Loucy (cell line): ENCODE data around the gene TNFSF15.

ENCODE experiments used
- H2AFZ ChIP-seq: fragments of 200-600 bp; sonication (generic); 2 replicates; pipeline ENCODE4 v1.6.0; 2016; ENCODE audit warnings: antibody characterized with exemption, mild to moderate bottlenecking, low read length, moderate library complexity
- H3F3A ChIP-seq: fragments of 200-600 bp; 2 replicates; pipeline ENCODE4 v1.6.0; 2016; ENCODE audit warnings: antibody characterized with exemption, low read depth, mild to moderate bottlenecking
- H3K27me3 ChIP-seq: fragments of 200-600 bp; sonication (generic); 2 replicates; pipeline ENCODE4 v1.6.1; 2014; ENCODE audit warnings: low read length, mild to moderate bottlenecking; ENCODE audit not compliant: insufficient read depth, poor library complexity, severe bottlenecking
- H3K36me3 ChIP-seq: fragments of 200-600 bp; sonication (generic); 2 replicates; pipeline ENCODE4 v1.6.1; 2016; ENCODE audit warnings: low read length; ENCODE audit not compliant: insufficient read depth
- H3K4me1 ChIP-seq: fragments of 200-600 bp; sonication (generic); 2 replicates; pipeline ENCODE4 v1.5.1; 2014; ENCODE audit warnings: low read length, mild to moderate bottlenecking; ENCODE audit not compliant: insufficient read depth, poor library complexity, severe bottlenecking
- H3K4me2 ChIP-seq: fragments of 200-600 bp; sonication (generic); 2 replicates; pipeline ENCODE4 v1.6.0; 2014; ENCODE audit warnings: antibody characterized with exemption, low read length, low read depth, mild to moderate bottlenecking; ENCODE audit not compliant: poor library complexity, severe bottlenecking
- H3K4me3 ChIP-seq: fragments of 200-600 bp; sonication (generic); 2 replicates; pipeline ENCODE4 v1.5.1; 2014; ENCODE audit warnings: low read length, mild to moderate bottlenecking, mixed read lengths; ENCODE audit not compliant: poor library complexity, severe bottlenecking
- H3K79me2 ChIP-seq: fragments of 200-600 bp; sonication (generic); 2 replicates; pipeline ENCODE4 v1.6.1; 2014; ENCODE audit warnings: low read length; ENCODE audit not compliant: insufficient read depth
- H3K9ac ChIP-seq: fragments of 200-600 bp; sonication (generic); 2 replicates; pipeline ENCODE4 v1.6.0; 2014; ENCODE audit warnings: mild to moderate bottlenecking, low read depth, low read length, moderate library complexity; ENCODE audit not compliant: poor library complexity, severe bottlenecking
- H3K9me2 ChIP-seq: fragments of 200-600 bp; sonication (generic); replicated peaks from 2 replicates; pipeline ENCODE4 v1.6.1; 2016; ENCODE audit warnings: low read depth, low read length, mixed read lengths
- H3K9me3 ChIP-seq: fragments of 200-600 bp; sonication (generic); 2 replicates; pipeline ENCODE4 v1.6.1; 2014; ENCODE audit warnings: mild to moderate bottlenecking, antibody characterized with exemption, low read length, low read depth; ENCODE audit not compliant: insufficient read depth
- H4K20me1 ChIP-seq: fragments of 200-600 bp; sonication (generic); 2 replicates; pipeline ENCODE4 v1.6.0; 2014; ENCODE audit warnings: antibody characterized with exemption, low read length, mild to moderate bottlenecking; ENCODE audit not compliant: insufficient read depth, poor library complexity, severe bottlenecking
- CTCF ChIP-seq: fragments of 200-600 bp; sonication (generic); conservative IDR thresholded peaks from 2 replicates; pipeline ENCODE4 v1.5.1; 2014; ENCODE audit warnings: mild to moderate bottlenecking, antibody characterized with exemption, low read length
- EZH2phosphoT487 ChIP-seq: fragments of 200-600 bp; IDR thresholded peaks from 2 replicates; pipeline ENCODE4 v1.6.1; 2018; ENCODE audit warnings: antibody characterized with exemption, mild to moderate bottlenecking, moderate library complexity, borderline replicate concordance

TNFSF15 gene

GRCh38 chr9:114787214-114787613 lies 18.6 kb downstream of the TNFSF15 start:
- Histone ChIP-seq H3K9me2 (no peaks in the 10 kb centered on the region), H3K9ac (no peak overlapping the region), H3K79me2 (no peaks in the 10 kb centered on the region), H3K4me3 (no peak overlapping the region), H3K4me2 (no peak overlapping the region), H4K20me1 (no peaks in the 10 kb centered on the region), H3K27me3 (no peaks in the 10 kb centered on the region), H3K4me1 (no peaks in the 10 kb centered on the region), H3F3A (no peaks in the 10 kb centered on the region), H3K36me3 (no peaks in the 10 kb centered on the region), H3K9me3 (no peaks in the 10 kb centered on the region), H2AFZ (no peak overlapping the region)
- no peak for TF ChIP-seq EZH2phosphoT487
- TF ChIP-seq CTCF = no peak

- Histone ChIP-seq H3K79me2 (no peaks in the 10 kb centered on the region), H3K9me3 (no peaks in the 10 kb centered on the region), H3K4me3 (no peak overlapping the region), H3F3A (no peaks in the 10 kb centered on the region), H4K20me1 (no peaks in the 10 kb centered on the region), H2AFZ (no peak overlapping the region), H3K4me1 (no peaks in the 10 kb centered on the region), H3K9me2 (no peaks in the 10 kb centered on the region), H3K36me3 (no peaks in the 10 kb centered on the region), H3K4me2 (no peak overlapping the region), H3K9ac (no peak overlapping the region), H3K27me3 (no peaks in the 10 kb centered on the region)
- no peak for TF ChIP-seq CTCF
- TF ChIP-seq EZH2phosphoT487 = no peak
Measured at GRCh38 chr9:114785866-114786650, 19.8 kb downstream of the TNFSF15 start.

- Histone ChIP-seq H3K4me3 (no peak overlapping the region), H3K9ac (no peak overlapping the region), H2AFZ (no peak overlapping the region), H3K4me2 (no peak overlapping the region), H3K9me3 (no peaks in the 10 kb centered on the region), H3K27me3 (no peaks in the 10 kb centered on the region), H3F3A (no peaks in the 10 kb centered on the region), H4K20me1 (no peaks in the 10 kb centered on the region), H3K9me2 (no peaks in the 10 kb centered on the region), H3K36me3 (no peaks in the 10 kb centered on the region), H3K4me1 (no peaks in the 10 kb centered on the region), H3K79me2 (no peaks in the 10 kb centered on the region)
- TF ChIP-seq CTCF (no peak), EZH2phosphoT487 (no peak)
Measured at GRCh38 chr9:114784721-114785279, 21.0 kb downstream of the TNFSF15 start.
